ENCODE measurements around the gene CDK9.

Gene CDK9

DNA sequence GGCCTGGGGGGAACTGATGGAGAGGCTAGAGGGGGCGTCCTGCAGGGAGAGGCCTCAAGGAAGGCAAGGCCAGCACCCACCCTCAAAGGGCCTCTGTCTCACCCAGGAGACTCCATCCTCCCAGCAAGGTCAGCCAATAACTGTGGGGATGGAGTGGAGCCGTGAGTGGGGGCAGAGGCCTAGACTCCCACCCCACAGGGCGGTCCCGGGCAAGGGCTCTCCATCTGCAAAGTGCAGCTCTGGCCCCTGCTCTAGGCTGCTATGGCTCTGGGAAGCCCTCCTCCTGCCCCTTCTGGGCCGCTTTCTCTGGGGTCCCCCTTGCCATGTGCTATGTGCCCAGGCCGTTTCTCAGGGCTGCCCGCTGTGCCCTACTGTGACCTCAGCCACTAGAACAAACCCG lies 30.9 kb downstream of the CDK9 start:
- Histone ChIP-seq H3K27ac (ENCODE audit: low read depth, low read length) (no peak overlapping the region), H3K4me1 (ENCODE audit: control insufficient read depth, insufficient read depth, low read length) (no peaks in the 10 kb centered on the region), H3K9ac (ENCODE audit: low read depth, low read length) (no peak overlapping the region), H3K4me3 (ENCODE audit: low read depth, low read length) (no peak overlapping the region), H3K36me3 (ENCODE audit: control insufficient read depth, insufficient read depth, low read length) (peaks cover 28% of the 10 kb centered on the region), H3K27me3 (ENCODE audit: control insufficient read depth, insufficient read depth, low read length) (no peaks in the 10 kb centered on the region), H3K9me3 (ENCODE audit: control insufficient read depth, insufficient read depth, low read length) (no peaks in the 10 kb centered on the region)

DNA sequence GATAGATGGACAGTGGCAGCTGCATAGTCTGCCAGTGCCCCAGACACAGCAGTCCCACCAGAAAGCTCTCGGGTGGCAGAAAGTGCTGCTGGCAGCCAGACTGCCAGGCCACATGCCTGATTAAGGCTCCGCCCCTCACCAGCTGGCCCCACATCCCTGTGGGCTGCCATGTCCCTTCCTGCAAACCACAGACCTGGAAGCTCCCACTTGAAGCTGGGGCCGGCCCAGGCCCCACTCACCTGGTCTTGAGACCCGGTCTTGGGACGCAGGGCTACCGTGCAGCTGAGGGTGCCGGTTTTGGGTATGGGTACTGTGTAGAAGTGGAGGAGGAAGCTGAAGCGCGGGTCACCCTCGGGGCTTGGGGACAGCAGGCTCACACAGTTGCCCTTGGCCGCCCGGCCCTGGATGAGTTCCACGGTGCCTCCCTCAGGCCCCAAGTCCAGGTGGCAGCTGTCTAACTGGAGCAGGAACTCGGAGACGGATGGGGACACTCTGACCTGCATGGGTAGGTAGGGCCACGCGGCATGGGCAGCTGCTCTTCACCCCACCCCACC lies 32.1 kb downstream of the CDK9 start:
- H3K9ac ChIP-seq (ENCODE audit: low read depth, low read length): no peak overlapping the region
- H3K27me3 ChIP-seq (ENCODE audit: control insufficient read depth, insufficient read depth, low read length): no peaks in the 10 kb centered on the region
- H3K36me3 ChIP-seq (ENCODE audit: control insufficient read depth, insufficient read depth, low read length): peaks cover 19% of the 10 kb centered on the region
- no peak overlapping the region for H3K27ac ChIP-seq (ENCODE audit: low read depth, low read length)
- H3K4me3 ChIP-seq (ENCODE audit: low read depth, low read length): no peak overlapping the region
- no peaks in the 10 kb centered on the region for H3K4me1 ChIP-seq (ENCODE audit: control insufficient read depth, insufficient read depth, low read length)
- H3K9me3 ChIP-seq (ENCODE audit: control insufficient read depth, insufficient read depth, low read length): no peaks in the 10 kb centered on the region

DNA sequence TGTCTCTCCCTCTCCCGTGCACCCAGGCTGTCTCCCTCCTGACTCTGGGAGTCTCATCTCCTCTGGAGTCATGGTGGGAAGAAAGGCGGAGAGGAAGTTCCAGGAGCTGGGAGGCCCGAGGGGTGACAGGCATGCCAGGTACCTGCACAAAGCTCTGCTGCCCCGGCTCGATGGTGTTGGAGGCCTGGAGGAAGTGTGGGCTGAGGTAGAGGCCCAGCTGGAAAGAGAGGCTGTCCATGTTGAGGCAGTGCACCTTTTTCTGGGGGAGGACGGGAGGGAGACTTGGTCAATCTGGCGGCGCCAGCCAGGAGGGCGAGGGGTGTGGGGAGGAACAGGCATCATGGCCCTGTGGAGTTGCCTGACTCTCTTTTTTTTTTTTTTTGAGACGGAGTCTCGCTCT lies 32.7 kb downstream of the CDK9 start:
- H3K4me3 ChIP-seq (ENCODE audit: low read depth, low read length): no peak overlapping the region
- no peaks in the 10 kb centered on the region for H3K9me3 ChIP-seq (ENCODE audit: control insufficient read depth, insufficient read depth, low read length)
- H3K27me3 ChIP-seq (ENCODE audit: control insufficient read depth, insufficient read depth, low read length): no peaks in the 10 kb centered on the region
- H3K9ac ChIP-seq (ENCODE audit: low read depth, low read length): no peak overlapping the region
- peaks cover 12% of the 10 kb centered on the region for H3K36me3 ChIP-seq (ENCODE audit: control insufficient read depth, insufficient read depth, low read length)
- no peaks in the 10 kb centered on the region for H3K4me1 ChIP-seq (ENCODE audit: control insufficient read depth, insufficient read depth, low read length)
- no peak overlapping the region for H3K27ac ChIP-seq (ENCODE audit: low read depth, low read length)

DNA sequence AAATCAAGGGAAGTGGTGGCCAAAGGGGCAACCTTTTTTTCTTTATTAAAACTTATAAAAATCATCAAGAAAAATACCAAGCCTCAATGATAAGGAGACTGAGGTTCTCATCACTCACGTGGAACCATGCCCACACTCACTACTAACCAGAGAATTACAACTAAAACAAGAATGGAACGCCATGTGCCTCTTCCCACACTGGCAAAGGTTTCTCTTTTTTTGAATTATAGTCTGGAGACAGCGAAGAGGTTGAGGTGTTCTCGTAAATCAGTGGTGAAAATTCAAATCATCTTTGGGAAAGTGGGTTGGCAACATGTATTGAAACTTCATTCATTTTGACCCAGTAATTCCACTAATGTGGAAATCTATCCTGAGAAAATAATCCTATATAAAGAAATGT lies 36.3 kb downstream of the CDK9 start:
- Histone ChIP-seq H3K9ac (ENCODE audit: low read depth, low read length) (no peak overlapping the region), H3K4me1 (ENCODE audit: control insufficient read depth, insufficient read depth, low read length) (peaks cover 5% of the 10 kb centered on the region; the same call in 1 of the 2 replicates), H3K4me3 (ENCODE audit: low read depth, low read length) (no peak overlapping the region), H3K9me3 (ENCODE audit: control insufficient read depth, insufficient read depth, low read length) (no peaks in the 10 kb centered on the region), H3K27ac (ENCODE audit: low read depth, low read length) (no peak overlapping the region), H3K27me3 (ENCODE audit: control insufficient read depth, insufficient read depth, low read length) (peaks cover 12% of the 10 kb centered on the region), H3K36me3 (ENCODE audit: control insufficient read depth, insufficient read depth, low read length) (0 out of 2 replicates have a peak, but pooled peaks cover under 1% of the 10 kb centered on the region)

- Histone ChIP-seq H3K36me3 (ENCODE audit: control insufficient read depth, insufficient read depth, low read length) (no peaks in the 10 kb centered on the region), H3K27me3 (ENCODE audit: control insufficient read depth, insufficient read depth, low read length) (peaks cover 17% of the 10 kb centered on the region), H3K4me3 (ENCODE audit: low read depth, low read length) (peak overlapping the region; percentile 54; the same call in 1 of the 2 replicates), H3K9ac (ENCODE audit: low read depth, low read length) (no peak overlapping the region), H3K4me1 (ENCODE audit: control insufficient read depth, insufficient read depth, low read length) (peaks cover 14% of the 10 kb centered on the region), H3K9me3 (ENCODE audit: control insufficient read depth, insufficient read depth, low read length) (no peaks in the 10 kb centered on the region), H3K27ac (ENCODE audit: low read depth, low read length) (no peak overlapping the region)
Measured at GRCh38 chr9:127825319-127826051, 39.7 kb downstream of the CDK9 start.

DNA sequence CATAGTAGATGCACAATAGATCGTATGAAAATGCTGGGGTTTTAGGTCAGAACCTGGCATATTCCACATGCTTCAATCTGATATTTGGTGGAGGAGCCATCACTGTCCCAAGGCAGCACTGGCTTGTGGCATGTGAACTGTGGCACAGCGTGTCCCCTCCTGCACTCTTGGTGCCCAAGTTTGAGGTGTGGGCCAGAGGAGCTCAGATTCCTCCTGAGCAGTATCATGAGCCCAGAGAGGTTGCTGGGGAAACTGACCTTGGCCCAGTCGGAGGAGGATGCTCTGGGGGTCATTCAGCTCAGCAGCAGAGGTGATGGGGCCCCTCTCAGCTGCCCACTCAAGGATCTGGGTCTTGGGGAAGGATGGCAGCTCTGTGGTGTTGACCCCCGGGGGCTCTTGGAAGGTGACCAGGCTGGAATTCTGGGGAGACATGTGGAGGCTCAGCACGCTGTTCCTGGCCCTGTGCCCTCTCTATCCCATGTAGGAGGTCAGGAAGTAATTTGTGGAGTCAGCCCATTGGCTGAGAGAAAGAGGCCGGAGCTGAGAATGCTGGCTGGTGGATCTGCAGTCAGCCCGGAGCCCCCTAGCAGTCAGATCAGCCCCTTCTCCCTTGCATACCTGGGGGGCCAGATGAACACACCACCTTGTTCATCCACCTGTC lies 40.5 kb downstream of the CDK9 start:
- Histone ChIP-seq H3K9ac (ENCODE audit: low read depth, low read length) (no peak overlapping the region), H3K4me3 (ENCODE audit: low read depth, low read length) (no peak overlapping the region), H3K36me3 (ENCODE audit: control insufficient read depth, insufficient read depth, low read length) (no peaks in the 10 kb centered on the region), H3K9me3 (ENCODE audit: control insufficient read depth, insufficient read depth, low read length) (no peaks in the 10 kb centered on the region), H3K4me1 (ENCODE audit: control insufficient read depth, insufficient read depth, low read length) (peaks cover 14% of the 10 kb centered on the region), H3K27me3 (ENCODE audit: control insufficient read depth, insufficient read depth, low read length) (peaks cover 17% of the 10 kb centered on the region), H3K27ac (ENCODE audit: low read depth, low read length) (no peak overlapping the region)

GRCh38 chr9:127828262-127829031 lies 42.6 kb downstream of the CDK9 start:
- peak overlapping the region; percentile 51 for H3K4me3 ChIP-seq (ENCODE audit: low read depth, low read length)
- no peaks in the 10 kb centered on the region for H3K9me3 ChIP-seq (ENCODE audit: control insufficient read depth, insufficient read depth, low read length)
- peaks cover 14% of the 10 kb centered on the region for H3K4me1 ChIP-seq (ENCODE audit: control insufficient read depth, insufficient read depth, low read length)
- H3K27ac ChIP-seq (ENCODE audit: low read depth, low read length): peak overlapping the region; percentile 45
- peak overlapping the region; percentile 27; the same call in 1 of the 2 replicates for H3K9ac ChIP-seq (ENCODE audit: low read depth, low read length)
- no peaks in the 10 kb centered on the region for H3K36me3 ChIP-seq (ENCODE audit: control insufficient read depth, insufficient read depth, low read length)
- peaks cover 17% of the 10 kb centered on the region for H3K27me3 ChIP-seq (ENCODE audit: control insufficient read depth, insufficient read depth, low read length)

GRCh38 chr9:127829205-127829906 lies 43.5 kb downstream of the CDK9 start:
- Histone ChIP-seq H3K27me3 (ENCODE audit: control insufficient read depth, insufficient read depth, low read length) (peaks cover 17% of the 10 kb centered on the region), H3K27ac (ENCODE audit: low read depth, low read length) (no peak overlapping the region), H3K9ac (ENCODE audit: low read depth, low read length) (no peak overlapping the region), H3K4me3 (ENCODE audit: low read depth, low read length) (no peak overlapping the region), H3K4me1 (ENCODE audit: control insufficient read depth, insufficient read depth, low read length) (peaks cover 14% of the 10 kb centered on the region), H3K36me3 (ENCODE audit: control insufficient read depth, insufficient read depth, low read length) (no peaks in the 10 kb centered on the region), H3K9me3 (ENCODE audit: control insufficient read depth, insufficient read depth, low read length) (no peaks in the 10 kb centered on the region)

- H3K27ac ChIP-seq (ENCODE audit: low read depth, low read length): no peak overlapping the region
- no peak overlapping the region for H3K4me3 ChIP-seq (ENCODE audit: low read depth, low read length)
- peaks cover 8% of the 10 kb centered on the region for H3K4me1 ChIP-seq (ENCODE audit: control insufficient read depth, insufficient read depth, low read length)
- H3K27me3 ChIP-seq (ENCODE audit: control insufficient read depth, insufficient read depth, low read length): peaks cover 3% of the 10 kb centered on the region; the same call in 1 of the 2 replicates
- no peaks in the 10 kb centered on the region for H3K36me3 ChIP-seq (ENCODE audit: control insufficient read depth, insufficient read depth, low read length)
- H3K9me3 ChIP-seq (ENCODE audit: control insufficient read depth, insufficient read depth, low read length): no peaks in the 10 kb centered on the region
- no peak overlapping the region for H3K9ac ChIP-seq (ENCODE audit: low read depth, low read length)
Measured at GRCh38 chr9:127832248-127832647, 46.4 kb downstream of the CDK9 start.

GRCh38 chr9:127833555-127833954 lies 47.7 kb downstream of the CDK9 start:
- no peaks in the 10 kb centered on the region for H3K9me3 ChIP-seq (ENCODE audit: control insufficient read depth, insufficient read depth, low read length)
- no peaks in the 10 kb centered on the region for H3K36me3 ChIP-seq (ENCODE audit: control insufficient read depth, insufficient read depth, low read length)
- no peak overlapping the region for H3K9ac ChIP-seq (ENCODE audit: low read depth, low read length)
- no peaks in the 10 kb centered on the region for H3K27me3 ChIP-seq (ENCODE audit: control insufficient read depth, insufficient read depth, low read length)
- H3K4me1 ChIP-seq (ENCODE audit: control insufficient read depth, insufficient read depth, low read length): peaks cover 8% of the 10 kb centered on the region
- H3K4me3 ChIP-seq (ENCODE audit: low read depth, low read length): no peak overlapping the region
- no peak overlapping the region for H3K27ac ChIP-seq (ENCODE audit: low read depth, low read length)

All from HUES48 (cell line).